Right lung (tissue), 10 donors: ENCODE results near the gene AMMECR1L. TPM values are rescaled to one million over a fixed set of nuclear protein-coding genes. Genes with fewer than 3 reads are reported as not detected.
"Not testable (repeated sequence)": the region's sequence is repeated elsewhere in the genome, so short reads cannot be mapped to it uniquely, and the experiment has no call there.

Experiments
- DNase-seq, 2 donors: peaks; one replicate each; pipeline ENCODE4 v3.0.0-alpha.2; 2013
- long read RNA-seq, 8 donors: transcript quantifications; one replicate each; lab custom pipeline, GENCODE V29; 2026
- polyA plus RNA-seq, 5 donors: library from polyadenylated mRNA; unstranded; fragments of 120-200 nt; gene quantifications; one replicate each; pipeline versions ENCODE4 v1.2.1 to v1.2.3, GENCODE V29; 2013; ENCODE audit warnings: inconsistent platforms in 1 of 5, low replicate concordance in 1 of 5; ENCODE audit not compliant: insufficient read length in 5 of 5, insufficient read depth in 1 of 5

AMMECR1L gene
- polyA plus RNA-seq, result 10 to 100 TPM; 20.9 to 25.2 (median 23.5) TPM
- long read RNA-seq, donor 1, full-length matches to known transcripts, result 3 of 3 reads
- long read RNA-seq, donor 1, partial matches to known transcripts, result 0 of 3 reads
- long read RNA-seq, donor 1, other reads (novel, unspliced or antisense), result 0 of 3 reads
- long read RNA-seq, donor 2, full-length matches to known transcripts, result 1 of 1 reads
- long read RNA-seq, donor 2, partial matches to known transcripts, result 0 of 1 reads
- long read RNA-seq, donor 2, other reads (novel, unspliced or antisense), result 0 of 1 reads
- long read RNA-seq, donor 3, full-length matches to known transcripts, result 1 of 1 reads
- long read RNA-seq, donor 3, partial matches to known transcripts, result 0 of 1 reads
- long read RNA-seq, donor 3, other reads (novel, unspliced or antisense), result 0 of 1 reads
- long read RNA-seq, donor 4, result 0 reads
- long read RNA-seq, donor 5, full-length matches to known transcripts, result 2 of 20 reads
- long read RNA-seq, donor 5, partial matches to known transcripts, result 18 of 20 reads
- long read RNA-seq, donor 5, other reads (novel, unspliced or antisense), result 0 of 20 reads
- long read RNA-seq, donor 6, full-length matches to known transcripts, result 1 of 1 reads
- long read RNA-seq, donor 6, partial matches to known transcripts, result 0 of 1 reads
- long read RNA-seq, donor 6, other reads (novel, unspliced or antisense), result 0 of 1 reads
- long read RNA-seq, donor 7, result 0 reads
- long read RNA-seq, donor 8, full-length matches to known transcripts, result 2 of 2 reads
- long read RNA-seq, donor 8, partial matches to known transcripts, result 0 of 2 reads
- long read RNA-seq, donor 8, other reads (novel, unspliced or antisense), result 0 of 2 reads

GRCh38 chr2:127885780-127886592 lies at the start of gene AMMECR1L:
TSS of gene AMMECR1L (minus strand) at chr2:127885956. CDS start at chr2:127874234, 11,722 bp downstream.
- peak; percentile 69 to 78 for DNase-seq

- no peak for DNase-seq
These were observed 49.6 kb upstream of the AMMECR1L start for GRCh38 chr2:127935337-127935736.

GRCh38 chr2:127932199-127932876 lies 46.6 kb upstream of the AMMECR1L start:
- peak; percentile 24 to 42 for DNase-seq

GRCh38 chr2:127929449-127929848 lies 43.7 kb upstream of the AMMECR1L start:
- no peak for DNase-seq

- DNase-seq, result no peak
These were observed 41.6 kb upstream of the AMMECR1L start for GRCh38 chr2:127927384-127927783.

DNA sequence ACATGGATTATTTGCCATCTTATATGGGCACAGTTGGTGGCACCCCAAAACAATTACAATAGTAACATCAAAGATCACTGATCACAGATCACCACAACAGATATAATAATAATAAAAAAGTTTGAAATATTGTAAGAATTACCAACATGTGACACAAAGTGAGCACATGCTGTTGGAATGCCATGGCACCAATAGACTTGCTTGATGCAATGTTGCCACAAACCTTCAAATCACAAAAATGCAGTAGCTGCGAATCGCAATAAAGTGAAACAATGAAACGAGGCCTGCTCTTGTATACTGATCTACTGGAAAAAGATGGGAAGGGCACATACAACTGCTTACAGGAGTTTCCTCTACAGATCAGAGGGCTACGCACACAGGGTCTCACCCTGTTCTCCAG lies 32.2 kb upstream of the AMMECR1L start:
- no peak for DNase-seq

- DNase-seq, result no peak
These were observed 28.2 kb upstream of the AMMECR1L start for GRCh38 chr2:127913808-127914457.

DNA sequence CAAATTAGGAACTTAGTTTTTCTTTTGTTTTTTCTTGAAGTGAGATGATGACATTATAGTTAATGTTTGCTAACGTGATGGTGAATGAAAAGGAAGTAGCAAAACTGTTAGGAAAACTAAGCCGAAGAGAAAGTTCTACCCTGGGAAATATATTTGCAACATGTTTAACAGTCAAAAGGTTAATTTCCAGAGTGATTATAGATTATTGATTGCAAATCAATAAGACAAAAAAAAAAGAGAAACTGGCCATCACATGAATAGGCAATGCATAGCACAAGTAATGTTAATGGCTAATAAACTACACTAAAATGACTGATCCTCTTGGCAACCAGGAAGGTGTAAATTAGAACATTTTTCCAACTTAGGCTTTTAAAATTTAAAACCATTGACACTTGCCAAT lies 26.0 kb upstream of the AMMECR1L start:
- no peak for DNase-seq

GRCh38 chr2:127910415-127910814 lies 24.7 kb upstream of the AMMECR1L start:
- DNase-seq, result no peak

DNA sequence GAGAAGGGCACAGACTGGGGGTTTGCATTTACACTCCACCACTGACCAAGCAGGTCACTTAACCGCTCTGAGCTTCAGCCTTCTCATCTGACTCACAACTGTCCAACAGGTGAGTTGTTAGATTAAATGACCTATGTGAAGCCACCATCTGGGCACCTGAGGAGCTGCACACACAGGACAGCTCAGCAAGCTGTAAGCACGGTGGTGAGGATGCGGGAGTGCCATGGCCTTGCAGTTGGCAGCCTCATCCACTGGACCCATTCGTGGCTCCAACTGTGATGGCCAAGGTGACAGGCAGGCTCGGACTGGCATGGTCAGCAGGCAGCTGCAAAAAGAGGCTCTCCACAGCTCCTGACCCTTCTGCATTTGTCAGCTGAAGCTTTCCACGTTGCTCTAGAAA lies 23.3 kb upstream of the AMMECR1L start:
- DNase-seq, result no peak

- DNase-seq, result not testable (repeated sequence)
These were observed 22.1 kb upstream of the AMMECR1L start for GRCh38 chr2:127907733-127908400.

GRCh38 chr2:127906206-127906926 lies 20.6 kb upstream of the AMMECR1L start:
- no peak for DNase-seq

- peak in 1 of 2 donors; percentile 46 for DNase-seq
These were observed 15.7 kb upstream of the AMMECR1L start for GRCh38 chr2:127901339-127902056.

DNA sequence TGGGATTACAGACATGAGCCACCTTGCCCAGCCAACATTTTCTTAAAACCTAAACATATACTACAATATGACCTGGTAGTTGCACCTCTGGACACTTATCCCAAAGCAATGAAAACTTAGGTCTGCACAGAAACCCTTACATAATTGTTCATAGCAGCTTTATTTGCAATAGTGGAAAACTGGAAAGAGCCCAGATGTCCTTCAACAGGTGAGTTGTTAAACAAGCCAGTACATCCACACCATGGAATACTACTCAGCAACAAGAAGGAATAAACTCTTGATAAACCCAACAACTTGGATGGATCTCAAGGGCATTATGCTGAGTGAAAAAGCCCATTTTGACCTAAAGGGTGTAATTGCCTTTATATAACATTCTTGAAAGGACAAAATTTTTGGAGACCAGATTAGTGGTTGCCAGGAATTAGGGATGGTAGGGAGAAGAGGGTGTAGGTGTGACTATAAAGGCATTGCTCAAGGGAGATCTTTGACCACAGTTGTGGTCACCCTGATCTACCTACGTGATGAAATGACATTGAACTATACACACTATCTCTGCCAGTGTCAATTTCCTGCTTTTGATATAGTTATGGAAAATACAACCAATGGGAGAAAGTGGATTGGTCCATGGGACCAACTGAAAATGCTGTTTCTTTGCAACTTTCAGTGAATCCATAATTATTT lies 11.9 kb upstream of the AMMECR1L start:
- no peak for DNase-seq

GRCh38 chr2:127893494-127893893 lies 7.7 kb upstream of the AMMECR1L start:
- DNase-seq, result no peak

DNA sequence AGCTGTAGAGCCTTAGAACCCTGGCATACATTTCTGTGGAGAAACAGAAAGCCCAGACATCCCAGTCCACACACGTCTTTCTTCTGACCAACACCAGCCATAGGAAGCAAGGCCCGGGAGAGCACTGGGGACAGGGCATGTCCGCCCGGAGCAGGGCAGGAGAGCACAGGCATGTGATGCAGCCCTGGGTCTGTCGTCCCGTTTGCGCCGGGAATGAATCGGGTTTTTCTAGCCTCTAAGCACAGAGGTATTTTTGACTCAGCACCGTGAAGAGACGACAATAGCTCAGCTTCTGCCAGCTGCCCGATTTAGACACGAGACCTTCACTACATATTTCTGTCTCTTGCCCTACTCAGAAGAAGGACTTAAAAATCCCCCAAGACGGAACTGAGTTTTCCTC lies 7.3 kb upstream of the AMMECR1L start:
- DNase-seq, result no peak

GRCh38 chr2:127891811-127892210 lies 6.1 kb upstream of the AMMECR1L start:
- no peak for DNase-seq

DNA sequence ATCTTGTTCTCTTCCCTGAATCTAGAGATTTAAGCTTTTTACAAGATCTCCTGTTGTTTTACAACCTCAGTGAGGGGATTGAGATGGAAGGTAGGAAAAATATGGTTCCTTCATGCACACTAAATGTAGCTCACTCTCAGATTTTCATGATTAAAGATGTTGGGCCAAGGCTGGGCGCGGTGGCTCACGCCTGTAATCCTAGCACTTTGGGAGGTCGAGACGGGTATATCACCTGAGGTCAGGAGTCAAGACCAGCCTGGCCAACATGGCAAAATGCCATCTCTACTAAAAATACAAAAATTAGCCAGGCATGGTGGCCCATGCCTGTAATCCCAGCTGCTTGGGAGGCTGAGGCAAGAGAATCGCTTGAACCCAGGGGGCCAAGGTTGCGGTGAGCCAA lies 5.0 kb upstream of the AMMECR1L start:
- not testable (repeated sequence) for DNase-seq
